CD4-positive, alpha-beta T cell treated with Interleukin-6 at 100 ng/mL for 8 hours (primary cell): Measurements from ENCODE around the gene HPGDS.
A peak's percentile ranks its signal among the peaks of the same experiment; 100 is the strongest.
"Not testable (repeated sequence)": the region's sequence is repeated elsewhere in the genome, so short reads cannot be mapped to it uniquely, and the experiment has no call there.

Source experiments
- DNase-seq: peaks from one replicate; pipeline ENCODE4 v3.0.0-alpha.2; 2020; ENCODE audit warnings: mixed read lengths, low spot score

The HPGDS gene

DNA sequence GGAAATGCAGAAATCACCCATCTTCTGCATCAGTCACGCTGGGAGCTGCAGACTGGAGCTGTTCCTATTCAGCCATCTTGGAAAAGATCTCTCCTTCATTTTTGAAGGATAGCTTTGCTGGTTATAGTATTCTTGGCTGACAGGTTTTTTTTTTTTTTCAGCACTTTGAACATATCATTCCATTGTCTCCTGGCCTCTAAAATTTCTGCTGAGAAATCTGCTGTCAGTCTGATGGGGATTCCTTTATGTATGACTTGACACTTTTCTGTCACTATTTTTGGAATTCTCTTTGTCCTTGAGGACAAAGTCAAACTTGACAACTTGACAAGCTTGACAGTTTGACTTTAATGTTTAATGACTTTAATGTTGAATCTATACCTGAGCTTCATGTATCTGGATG is 16.8 kb downstream of the HPGDS start:
- no peak for DNase-seq

DNA sequence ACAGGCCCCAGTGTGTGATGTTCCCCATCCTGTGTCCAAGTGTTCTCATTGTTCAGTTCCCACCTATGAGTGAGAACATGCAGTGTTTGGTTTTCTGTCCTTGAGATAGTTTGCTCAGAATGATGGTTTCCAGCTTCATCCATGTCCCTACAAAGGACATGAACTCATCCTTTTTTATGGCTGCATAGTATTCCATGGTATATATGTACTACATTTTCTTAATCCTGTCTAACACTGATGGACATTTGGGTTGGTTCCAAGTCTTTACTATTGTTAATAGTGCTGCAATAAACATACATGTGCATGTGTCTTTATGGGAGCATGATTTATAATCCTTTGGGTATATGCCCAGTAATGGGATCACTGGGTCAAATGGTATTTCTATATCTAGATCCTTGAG is 22.7 kb downstream of the HPGDS start:
- not testable (repeated sequence) for DNase-seq

DNA sequence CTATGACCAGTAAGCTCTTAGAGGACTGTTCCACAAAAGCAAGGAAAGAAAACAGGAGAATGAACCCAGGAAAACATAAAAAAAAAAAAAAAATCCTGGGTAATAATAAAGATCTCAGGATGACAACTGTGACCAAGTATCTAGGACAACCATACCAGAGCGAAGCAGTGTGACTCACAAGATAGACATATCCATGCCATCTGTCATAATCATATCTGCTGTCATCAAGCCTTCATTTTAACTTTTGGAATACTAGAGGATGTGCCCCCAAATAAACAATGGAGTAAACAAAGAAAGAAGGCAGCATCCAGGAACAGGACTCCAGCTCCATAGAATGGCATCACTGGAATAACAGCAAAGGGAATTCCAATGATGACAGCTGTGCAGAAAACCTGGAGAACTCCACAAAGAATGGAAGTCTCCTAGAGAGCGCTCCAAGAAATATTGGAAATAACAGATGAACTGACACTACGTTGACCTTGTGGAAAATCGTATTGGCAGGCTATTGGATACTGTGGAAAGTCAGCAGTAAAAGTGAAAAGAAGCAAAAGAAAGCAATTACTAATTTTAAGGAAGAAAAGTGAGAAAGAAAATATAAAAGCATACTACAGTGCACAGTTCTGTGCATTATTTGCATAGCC is 35.3 kb downstream of the HPGDS start:
- no peak for DNase-seq

DNA sequence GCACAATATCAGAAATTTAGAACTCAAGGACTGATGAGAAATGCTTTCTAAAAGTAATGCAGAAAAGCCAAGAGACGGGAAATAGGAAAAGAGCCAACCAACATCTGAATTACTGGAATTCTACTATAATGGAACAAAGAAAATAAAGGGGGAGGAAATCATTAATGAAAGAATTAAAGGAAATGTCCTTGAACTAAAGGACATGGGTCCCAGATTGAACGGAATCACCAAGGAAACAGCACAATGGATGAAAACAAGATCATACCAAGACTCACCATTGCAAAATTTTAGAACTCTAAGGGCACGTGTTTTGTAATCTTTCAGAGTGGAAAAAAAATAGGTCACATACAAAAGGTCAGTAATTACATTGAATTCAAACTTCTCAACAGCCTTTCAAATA is 35.9 kb downstream of the HPGDS start:
- no peak for DNase-seq

GRCh38 chr4:94305466-94306225 is 37.0 kb downstream of the HPGDS start:
- DNase-seq: no peak

DNA sequence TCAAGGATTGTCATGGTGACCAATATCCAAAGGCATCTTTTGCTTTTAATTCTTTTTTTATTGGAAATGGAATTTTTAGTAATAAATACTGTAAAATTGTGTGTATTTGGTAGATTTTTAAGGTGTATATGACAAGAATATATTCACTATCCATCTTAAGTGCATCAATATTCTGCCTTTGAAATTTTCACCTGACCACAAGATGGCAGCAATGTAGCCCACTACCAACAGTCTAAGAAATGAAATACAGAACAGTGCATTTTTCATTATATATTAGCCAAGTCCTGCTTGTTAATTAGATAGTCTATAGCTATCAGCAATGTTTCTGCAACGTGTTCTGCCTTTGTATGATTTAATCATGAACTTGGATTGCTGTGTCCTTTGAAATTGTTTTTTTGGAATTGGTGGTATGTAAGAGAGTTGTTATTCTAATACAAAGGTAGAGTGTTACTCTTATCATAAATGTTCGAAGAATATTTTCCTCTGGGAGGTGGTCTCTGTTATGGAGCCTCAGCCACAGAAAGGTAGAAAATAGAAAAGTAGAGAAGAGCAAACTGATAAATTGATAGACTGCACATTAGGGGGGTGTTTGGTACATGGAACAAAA is 38.2 kb downstream of the HPGDS start:
- DNase-seq: peak; percentile 14

DNA sequence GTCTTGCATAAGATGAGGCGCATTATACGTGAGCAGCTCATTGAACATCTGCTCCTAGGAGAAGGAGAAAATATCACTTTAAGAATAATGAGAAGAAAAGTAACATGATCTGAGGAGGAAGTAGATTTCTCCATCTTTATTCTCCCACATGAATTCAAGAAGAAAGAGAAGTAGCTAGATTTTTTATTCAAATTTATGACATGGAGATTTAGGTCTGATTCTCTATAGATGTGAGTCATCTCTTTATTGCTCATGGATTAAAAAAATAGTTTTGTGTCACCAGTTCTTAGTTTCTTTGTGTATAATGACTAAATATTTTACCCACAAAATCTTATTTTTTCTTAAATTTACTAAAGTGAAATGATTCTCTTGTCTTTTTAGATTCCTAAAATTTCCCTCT is 40.4 kb downstream of the HPGDS start:
- DNase-seq: no peak

DNA sequence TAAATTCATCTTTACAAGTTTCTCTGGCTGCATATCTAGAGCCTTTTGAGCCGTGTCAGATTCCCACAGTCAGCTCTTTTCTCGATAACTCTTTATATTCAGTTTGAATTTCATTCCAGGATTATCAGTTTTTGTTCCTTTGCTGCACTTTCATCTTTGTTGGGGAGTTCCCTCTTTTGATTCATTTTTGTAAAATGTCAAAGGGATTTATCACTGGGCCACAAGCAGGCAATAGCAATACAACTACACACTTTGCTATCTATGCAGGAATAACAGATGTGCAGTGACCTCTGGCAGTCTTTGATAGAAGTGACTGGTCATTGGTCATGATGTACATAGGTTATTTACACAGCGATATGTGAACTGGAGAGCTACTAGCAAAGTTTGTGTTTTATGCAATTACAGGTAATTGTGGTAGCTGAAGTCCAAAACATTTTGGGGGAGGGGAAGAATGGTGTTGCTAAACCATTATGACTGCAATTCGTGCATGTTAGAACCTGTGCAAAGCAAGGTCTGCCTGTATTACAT is 43.8 kb downstream of the HPGDS start:
- no peak for DNase-seq

- DNase-seq: not testable (repeated sequence)
Observed at GRCh38 chr4:94295473-94295872, 47.2 kb downstream of the HPGDS start.

GRCh38 chr4:94293981-94294380 is 48.7 kb downstream of the HPGDS start:
- DNase-seq: not testable (repeated sequence)

- no peak for DNase-seq
Observed at GRCh38 chr4:94290245-94290644, 52.4 kb downstream of the HPGDS start.

DNA sequence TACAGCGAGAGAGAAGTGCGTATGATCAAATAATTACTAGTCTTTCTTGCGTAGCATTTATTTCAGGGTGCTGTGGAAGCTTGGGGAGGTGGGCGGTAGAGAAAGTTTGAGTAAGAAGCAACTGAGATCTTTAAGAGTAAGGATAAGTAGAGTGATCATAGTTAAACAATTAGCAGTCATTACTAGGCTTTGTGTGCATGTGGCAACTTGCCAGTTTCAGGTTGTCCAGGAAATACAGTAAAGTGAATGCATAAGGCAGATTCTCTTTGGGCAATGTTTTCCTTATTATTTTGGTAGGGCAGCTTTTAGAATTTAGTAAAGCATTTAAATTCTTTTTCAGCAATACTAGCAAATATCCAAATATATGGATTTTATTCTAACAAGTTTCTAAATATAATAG is 57.0 kb downstream of the HPGDS start:
- DNase-seq: no peak

DNA sequence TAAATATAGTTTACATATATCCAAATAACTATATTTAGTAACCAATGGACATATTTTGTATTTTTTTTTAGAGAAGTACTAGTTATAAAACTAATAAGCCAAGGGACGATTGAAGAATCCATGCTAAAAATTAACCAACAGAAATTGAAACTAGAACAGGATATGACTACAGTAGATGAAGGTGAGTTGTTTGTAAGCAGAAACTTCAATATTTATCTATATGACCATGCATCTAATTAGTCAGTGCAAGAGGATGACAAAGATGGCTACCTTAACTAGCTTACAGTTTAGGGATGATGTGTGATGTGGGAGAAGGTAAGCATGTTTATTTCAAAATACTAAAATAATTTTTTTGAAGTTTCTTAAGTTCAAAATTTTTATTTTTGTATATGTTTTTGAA is 57.7 kb downstream of the HPGDS start:
- no peak for DNase-seq

- no peak for DNase-seq
Observed at GRCh38 chr4:94278781-94279180, 63.9 kb downstream of the HPGDS start.

GRCh38 chr4:94277534-94277933 is 65.1 kb downstream of the HPGDS start:
- no peak for DNase-seq

GRCh38 chr4:94276204-94276603 is 66.4 kb downstream of the HPGDS start:
- DNase-seq: no peak

GRCh38 chr4:94274912-94275311 is 67.7 kb downstream of the HPGDS start:
- no peak for DNase-seq

DNA sequence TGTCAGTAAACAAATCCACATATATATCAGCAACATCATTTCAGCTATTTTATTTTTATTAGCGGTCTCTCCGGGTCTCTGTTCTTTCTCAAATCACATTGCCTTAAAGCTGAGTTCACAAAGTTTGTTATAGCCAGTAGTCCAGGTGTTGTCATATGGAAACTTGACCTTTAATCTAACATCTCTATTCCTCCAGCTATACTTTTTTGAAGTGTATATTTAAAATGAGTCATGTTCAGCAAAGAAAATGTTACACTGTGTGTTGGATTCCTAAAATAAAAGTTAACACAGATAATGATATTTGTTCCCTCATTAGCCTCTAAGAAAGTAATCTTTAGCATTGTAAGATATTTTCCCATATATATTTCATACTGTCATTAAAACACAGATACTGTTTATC is 71.4 kb downstream of the HPGDS start:
- no peak for DNase-seq

DNA sequence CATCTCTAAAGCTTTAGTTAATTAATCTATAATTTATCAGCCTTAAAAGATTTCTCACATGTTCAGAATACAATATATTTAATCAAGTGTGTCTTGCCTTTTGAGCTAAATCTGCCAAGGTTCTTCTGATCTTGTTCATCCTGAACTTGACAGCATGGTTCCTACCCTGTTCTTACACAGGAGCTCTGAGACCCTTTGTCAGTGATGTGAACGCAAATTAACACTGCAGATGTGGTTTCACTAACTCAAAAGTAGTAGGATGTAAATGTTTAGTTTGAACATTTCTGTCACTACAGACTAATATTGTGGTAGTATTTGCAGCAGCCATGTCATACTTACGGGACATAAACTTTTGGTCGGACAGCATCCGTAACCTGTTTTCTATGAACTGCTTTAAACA is 75.6 kb downstream of the HPGDS start:
- DNase-seq: no peak

DNA sequence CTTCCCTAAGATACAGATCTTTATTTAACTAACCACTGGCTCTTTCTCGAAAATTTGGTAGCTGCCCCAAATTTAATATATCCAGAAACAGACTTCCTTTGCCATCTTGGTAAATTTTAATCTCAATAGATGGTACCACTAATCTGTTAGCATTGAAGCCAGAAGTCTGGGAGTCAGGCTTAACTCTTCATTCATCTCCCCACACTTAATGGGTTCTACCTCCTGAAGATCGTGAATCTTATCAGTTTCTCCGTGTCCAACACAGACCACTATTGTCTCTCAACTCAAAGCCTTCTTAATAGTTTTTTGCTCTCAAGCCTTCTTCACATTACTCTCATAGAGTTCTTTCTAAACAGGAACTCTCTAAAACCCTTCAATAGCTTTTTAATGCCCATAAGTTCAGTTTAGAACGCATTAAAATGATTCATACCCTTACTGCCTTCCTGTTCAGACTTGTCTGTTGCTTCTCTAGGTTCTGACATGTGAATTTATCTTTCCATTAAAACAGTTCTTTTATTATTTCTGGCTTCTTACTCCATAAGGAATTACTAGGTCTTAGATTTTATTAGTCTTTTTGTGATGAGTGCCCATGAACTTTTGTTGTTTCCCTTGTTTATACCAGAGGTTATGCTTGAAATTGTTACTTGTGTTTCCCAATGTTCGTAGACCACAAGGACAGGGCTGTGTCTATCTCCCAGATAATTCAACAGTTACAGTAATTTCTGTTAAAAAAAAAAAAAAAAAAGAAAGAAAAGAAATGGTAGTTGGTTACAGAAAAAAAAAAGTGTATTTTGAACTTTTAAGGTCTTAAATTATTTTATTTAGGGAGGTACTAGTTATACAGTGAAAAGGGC is 80.2 kb downstream of the HPGDS start:
- DNase-seq: no peak

DNA sequence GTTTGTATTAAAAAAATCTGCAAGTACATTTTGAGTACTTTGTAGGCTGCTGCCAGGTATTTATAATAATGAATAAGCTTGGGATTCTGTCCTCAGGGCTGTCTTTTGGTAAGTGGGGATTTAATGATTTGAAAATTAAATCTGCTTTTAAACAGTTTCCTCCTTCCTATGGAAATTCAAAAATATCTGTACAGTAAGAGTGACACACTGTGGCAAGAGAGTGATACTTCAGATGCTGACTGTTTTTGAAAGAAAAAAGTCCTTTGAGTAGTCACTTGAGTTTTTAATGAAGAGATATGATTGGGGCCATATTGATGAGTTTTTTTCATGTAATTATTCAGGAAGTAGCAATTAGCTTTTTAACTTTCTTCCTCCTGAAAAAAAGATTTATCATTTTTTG is 85.8 kb downstream of the HPGDS start:
- DNase-seq: no peak

DNA sequence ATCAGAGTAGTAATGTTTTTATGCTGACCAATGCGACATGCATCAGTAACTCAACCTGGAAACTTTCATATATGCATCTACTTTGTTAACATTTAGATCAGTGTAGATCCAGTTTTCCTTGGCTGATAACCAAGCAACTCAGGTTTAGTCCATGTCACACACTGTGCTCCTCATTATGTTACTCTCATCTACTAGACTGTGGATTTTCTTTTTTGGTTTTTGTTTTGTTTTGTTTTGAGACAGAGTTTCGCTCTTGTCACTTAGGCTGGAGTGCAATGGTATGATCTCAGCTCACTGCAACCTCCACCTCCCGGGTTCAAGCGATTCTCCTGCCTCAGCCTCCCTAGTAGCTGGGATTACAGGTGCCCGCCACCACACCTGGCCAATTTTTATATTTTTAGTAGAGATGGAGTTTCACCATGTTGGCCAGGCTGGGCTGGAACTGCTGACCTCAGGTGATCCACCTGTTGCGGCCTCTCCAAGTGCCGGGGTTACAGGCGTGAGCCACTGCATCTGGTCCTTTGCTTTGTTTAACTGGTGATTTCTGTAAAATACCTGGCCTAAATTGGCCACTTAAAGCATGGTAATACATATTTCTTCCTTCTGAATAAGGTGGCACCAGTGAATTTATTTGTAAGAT is 86.4 kb downstream of the HPGDS start:
- no peak for DNase-seq
